Esophagus squamous epithelium (tissue), 4 donors: Measurements from ENCODE around the gene ANKRD65.
"Not testable (repeated sequence)": the region's sequence is repeated elsewhere in the genome, so short reads cannot be mapped to it uniquely, and the experiment has no call there.

ENCODE experiments used
- POLR2A ChIP-seq, 4 donors: fragments of 450-650 bp; IDR thresholded peaks; one replicate each; pipeline ENCODE4 v1.6.1; 2017; ENCODE audit warnings: antibody characterized with exemption in 4 of 4, mild to moderate bottlenecking in 4 of 4, moderate library complexity in 3 of 4
- TF ChIP-seq, protein P1 (sequence below), 6 experiments: fragments of 450-650 bp in 4 of 6; fragments of 200-600 bp in 2 of 6; sonication (generic) in 2 of 6; IDR thresholded peaks; one replicate each; pipeline ENCODE4 v1.5.1; 2016 to 2019; ENCODE audit warnings: antibody characterized with exemption in 6 of 6, mild to moderate bottlenecking in 4 of 6, moderate library complexity in 4 of 6

DNA sequence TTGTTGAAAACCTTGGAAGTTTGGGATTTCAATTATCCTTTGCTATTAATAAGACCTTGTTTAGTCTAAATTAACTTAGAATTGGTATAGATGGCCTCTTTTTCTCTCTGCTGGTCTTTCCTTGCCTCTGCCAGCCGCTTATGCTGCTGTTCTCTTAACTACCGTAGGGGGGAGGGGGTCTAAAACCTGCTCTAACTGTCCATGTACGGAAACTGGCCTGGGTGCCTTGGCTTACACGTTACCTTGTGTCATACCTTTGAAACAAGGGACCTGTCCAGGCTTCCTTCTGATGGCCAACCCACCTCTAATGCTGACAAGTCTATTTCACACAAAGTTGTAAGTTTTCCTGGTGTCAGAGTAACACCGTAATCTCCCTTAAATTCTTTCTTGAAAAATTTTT, 3.7 kb downstream of the ANKRD65 start:
- TF ChIP-seq POLR2A (IDR thresholded peaks at IDR 0.05), result not testable (repeated sequence)
- TF ChIP-seq, protein P1, sequence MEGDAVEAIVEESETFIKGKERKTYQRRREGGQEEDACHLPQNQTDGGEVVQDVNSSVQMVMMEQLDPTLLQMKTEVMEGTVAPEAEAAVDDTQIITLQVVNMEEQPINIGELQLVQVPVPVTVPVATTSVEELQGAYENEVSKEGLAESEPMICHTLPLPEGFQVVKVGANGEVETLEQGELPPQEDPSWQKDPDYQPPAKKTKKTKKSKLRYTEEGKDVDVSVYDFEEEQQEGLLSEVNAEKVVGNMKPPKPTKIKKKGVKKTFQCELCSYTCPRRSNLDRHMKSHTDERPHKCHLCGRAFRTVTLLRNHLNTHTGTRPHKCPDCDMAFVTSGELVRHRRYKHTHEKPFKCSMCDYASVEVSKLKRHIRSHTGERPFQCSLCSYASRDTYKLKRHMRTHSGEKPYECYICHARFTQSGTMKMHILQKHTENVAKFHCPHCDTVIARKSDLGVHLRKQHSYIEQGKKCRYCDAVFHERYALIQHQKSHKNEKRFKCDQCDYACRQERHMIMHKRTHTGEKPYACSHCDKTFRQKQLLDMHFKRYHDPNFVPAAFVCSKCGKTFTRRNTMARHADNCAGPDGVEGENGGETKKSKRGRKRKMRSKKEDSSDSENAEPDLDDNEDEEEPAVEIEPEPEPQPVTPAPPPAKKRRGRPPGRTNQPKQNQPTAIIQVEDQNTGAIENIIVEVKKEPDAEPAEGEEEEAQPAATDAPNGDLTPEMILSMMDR (IDR thresholded peaks at IDR 0.05), result peak in 1 of 6 experiments; percentile 35
